Endodermal cell (in vitro differentiated cells): ENCODE results near the gene KLHDC10. TPM values are rescaled to one million over a fixed set of nuclear protein-coding genes. Genes with fewer than 3 reads are reported as not detected.

Experiments used
- DNase-seq: peaks from one replicate; pipeline ENCODE4 v3.0.0-alpha.2; 2017
- H3K27ac ChIP-seq: 2 replicates; pipeline ENCODE4 v1.5.1; 2013; ENCODE audit warnings: mild to moderate bottlenecking, low read depth, low read length, moderate library complexity
- H3K27me3 ChIP-seq: 2 replicates; pipeline ENCODE4 v1.6.1; 2013; ENCODE audit warnings: mild to moderate bottlenecking, low read length, moderate library complexity; ENCODE audit not compliant: insufficient read depth, control insufficient read depth, poor library complexity, severe bottlenecking
- H3K36me3 ChIP-seq: 2 replicates; pipeline ENCODE4 v1.7.0; 2013; ENCODE audit warnings: mild to moderate bottlenecking, low read length, moderate library complexity; ENCODE audit not compliant: control insufficient read depth, insufficient read depth
- H3K4me1 ChIP-seq: one replicate; pipeline ENCODE4 v1.7.0; 2013; ENCODE audit warnings: low read length; ENCODE audit not compliant: control insufficient read depth, insufficient read depth
- H3K4me3 ChIP-seq: 2 replicates; pipeline ENCODE4 v1.5.1; 2013; ENCODE audit warnings: mild to moderate bottlenecking, low read length, moderate library complexity
- H3K9ac ChIP-seq: 2 replicates; pipeline ENCODE4 v1.6.1; 2013; ENCODE audit warnings: mild to moderate bottlenecking, low read length, moderate library complexity; ENCODE audit not compliant: poor library complexity, severe bottlenecking; ENCODE audit errors: extremely low read depth
- H3K9me3 ChIP-seq: 2 replicates; pipeline ENCODE4 v1.6.1; 2013; ENCODE audit warnings: mild to moderate bottlenecking, low read length, moderate library complexity; ENCODE audit not compliant: control insufficient read depth
- H3K27ac Mint-ChIP-seq: 2 replicates; pipeline ENCODE4 v1.8.0; 2020; ENCODE audit warnings: mixed read lengths
- H3K27me3 Mint-ChIP-seq: 2 replicates; pipeline ENCODE4 v1.8.0; 2021; ENCODE audit warnings: mild to moderate bottlenecking, mixed read lengths; ENCODE audit not compliant: insufficient read depth
- H3K36me3 Mint-ChIP-seq: 2 replicates; pipeline ENCODE4 v1.8.0; 2020; ENCODE audit warnings: low read depth, mixed read lengths
- H3K4me1 Mint-ChIP-seq: 2 replicates; pipeline ENCODE4 v1.8.0; 2020; ENCODE audit warnings: mixed read lengths
- H3K4me3 Mint-ChIP-seq: 2 replicates; pipeline ENCODE4 v1.8.0; 2020; ENCODE audit warnings: mild to moderate bottlenecking, moderate library complexity, mixed read lengths
- H3K9me3 Mint-ChIP-seq: 2 replicates; pipeline ENCODE4 v1.8.0; 2020; ENCODE audit warnings: mild to moderate bottlenecking, mixed read lengths
- CTCF ChIP-seq: fragments of 200-600 bp; sonication (generic); conservative IDR thresholded peaks from 2 replicates; pipeline ENCODE4 v1.5.0; 2021; ENCODE audit warnings: antibody characterized with exemption, mild to moderate bottlenecking
- WGBS, 2 experiments: methylation state at CpG; one replicate each; pipeline versions ENCODE4 v1.1.5 to v1.1.7; 2013; ENCODE audit warnings: missing lambda C conversion rate in 2 of 2, mixed read lengths in 1 of 2; ENCODE audit not compliant: insufficient coverage in 1 of 2, insufficient read length in 1 of 2; 5-methylcytosine and 5-hydroxymethylcytosine counted together
- total RNA-seq, 2 donors: library from RNA; stranded (reverse); fragmentation: NEBNext Ultra II Directional in 1 of 2; extraction: Animal tissue kit (Norgen Biotek cat#: 25700) in 1 of 2; gene quantifications; 2 replicates in 1 of 2; 3 replicates in 1 of 2; pipeline ENCODE4 v1.2.1, GENCODE V29; 2021

Gene KLHDC10
- total RNA-seq, 2 donors from 2014 or later, result 20.6 to 22.2 TPM

DNA sequence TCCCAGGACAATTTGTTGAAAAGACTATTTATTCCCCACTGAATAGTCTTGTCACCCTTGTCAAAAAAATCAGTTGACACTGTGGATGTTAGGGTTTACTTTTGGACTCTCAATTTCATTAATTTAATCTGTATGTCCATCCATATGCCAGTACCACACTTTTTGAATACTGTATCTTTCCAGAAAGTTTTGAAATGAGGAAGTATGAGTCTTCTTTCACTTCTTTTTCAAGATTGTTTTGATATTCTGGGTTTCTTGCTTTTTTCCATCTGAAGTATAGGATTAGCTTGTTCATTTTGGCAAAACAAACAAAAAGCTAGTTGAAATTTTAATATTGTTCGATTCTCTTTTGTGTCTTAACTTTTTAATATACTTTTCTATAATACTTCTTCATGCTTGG lies 21.7 kb downstream of the KLHDC10 start:
- no peak for DNase-seq
- no peak for TF ChIP-seq CTCF
- no peak overlapping the region for H3K27ac ChIP-seq
- no peaks in the 10 kb centered on the region for H3K4me1 ChIP-seq
- Mint-ChIP-seq H3K4me3 (no peak overlapping the region), H3K27me3 (no peaks in the 10 kb centered on the region), H3K4me1 (peaks cover 6% of the 10 kb centered on the region), H3K9me3 (no peaks in the 10 kb centered on the region), H3K27ac (no peak overlapping the region), H3K36me3 (no peaks in the 10 kb centered on the region)
- H3K27me3 ChIP-seq, result no peaks in the 10 kb centered on the region
- no peak overlapping the region for H3K9ac ChIP-seq
- no CpG with 5 or more reads among the region's 1 CpG for WGBS, 2 experiments
- H3K36me3 ChIP-seq, result no peaks in the 10 kb centered on the region
- no peak overlapping the region for H3K4me3 ChIP-seq
- no peaks in the 10 kb centered on the region for H3K9me3 ChIP-seq

DNA sequence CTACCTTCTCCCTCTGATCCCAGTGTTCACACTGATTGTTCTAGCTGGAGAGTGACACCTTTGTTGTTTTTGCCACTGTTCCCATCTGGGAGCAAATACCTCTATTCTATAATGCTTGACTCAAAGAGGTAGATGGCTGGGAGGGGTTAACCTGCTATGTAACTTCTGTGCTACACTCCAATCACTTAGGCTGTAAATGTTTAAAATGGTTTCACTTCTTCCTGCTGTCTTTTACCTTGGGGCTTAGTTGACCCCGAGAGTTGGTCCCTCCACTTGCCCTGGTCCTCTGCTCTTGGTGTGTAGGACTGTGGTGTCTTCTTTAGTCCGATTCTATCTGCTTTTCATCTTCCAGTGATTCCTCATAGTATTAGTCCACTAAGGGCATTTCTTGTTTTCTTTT lies 22.3 kb downstream of the KLHDC10 start:
- no peak for TF ChIP-seq CTCF
- H3K9ac ChIP-seq, result no peak overlapping the region
- no peak overlapping the region for H3K27ac ChIP-seq
- no peaks in the 10 kb centered on the region for H3K9me3 ChIP-seq
- no peaks in the 10 kb centered on the region for H3K4me1 ChIP-seq
- Mint-ChIP-seq H3K4me3 (no peak overlapping the region), H3K36me3 (no peaks in the 10 kb centered on the region), H3K9me3 (no peaks in the 10 kb centered on the region), H3K4me1 (peaks cover 6% of the 10 kb centered on the region), H3K27me3 (no peaks in the 10 kb centered on the region), H3K27ac (no peak overlapping the region)
- H3K4me3 ChIP-seq, result no peak overlapping the region
- no peaks in the 10 kb centered on the region for H3K27me3 ChIP-seq
- DNase-seq, result peak; percentile 42
- no peaks in the 10 kb centered on the region for H3K36me3 ChIP-seq
- 88 to 100% methylated on average over 1 to 2 of the region's 2 CpGs for WGBS, 2 experiments

- H3K27ac ChIP-seq, result no peak overlapping the region
- no peak for TF ChIP-seq CTCF
Measured at GRCh38 chr7:130095812-130096211, 25.5 kb downstream of the KLHDC10 start.

More at GRCh38 chr7:130095812-130096211, 25.5 kb downstream of the KLHDC10 start:
- H3K27me3 Mint-ChIP-seq, result no peaks in the 10 kb centered on the region
- peak overlapping the region; percentile 13 for H3K27ac Mint-ChIP-seq
- no peak overlapping the region for H3K4me3 ChIP-seq
- H3K9me3 ChIP-seq, result no peaks in the 10 kb centered on the region
- H3K9me3 Mint-ChIP-seq, result no peaks in the 10 kb centered on the region
- DNase-seq, result no peak
- no peaks in the 10 kb centered on the region for H3K27me3 ChIP-seq
- H3K9ac ChIP-seq, result no peak overlapping the region
- H3K4me1 ChIP-seq, result no peaks in the 10 kb centered on the region
- no peaks in the 10 kb centered on the region for H3K36me3 Mint-ChIP-seq
- peaks cover 6% of the 10 kb centered on the region for H3K4me1 Mint-ChIP-seq
- H3K4me3 Mint-ChIP-seq, result no peak overlapping the region
- H3K36me3 ChIP-seq, result no peaks in the 10 kb centered on the region
- 92 to 100% methylated on average over 1 of the region's 1 CpG for WGBS, 2 experiments
